Adrenal gland (tissue), 5 donors: ENCODE data around the gene WFS1.

Experiments
- CTCF ChIP-seq, 6 experiments: fragments of 450-650 bp in 4 of 6; fragments of 200-600 bp in 2 of 6; sonication (generic) in 1 of 6; IDR thresholded peaks; 1 replicate in 5 of 6; 2 replicates in 1 of 6; pipeline versions ENCODE4 v1.5.1 to v1.8.0; 2016 to 2021; ENCODE audit warnings: antibody characterized with exemption in 6 of 6, mild to moderate bottlenecking in 2 of 6, moderate library complexity in 1 of 6
- POLR2A ChIP-seq, 2 donors: fragments of 450-650 bp; IDR thresholded peaks; one replicate each; pipeline ENCODE4 v1.6.1; 2017; ENCODE audit warnings: antibody characterized with exemption in 2 of 2, mild to moderate bottlenecking in 2 of 2, moderate library complexity in 1 of 2
- donor health status: DM: no; HTN: no; CAD: no.

GRCh38 chr4:6352031-6352692, 82.5 kb downstream of the WFS1 start:
- TF ChIP-seq CTCF (IDR thresholded peaks at IDR 0.05) (no peak), POLR2A (IDR thresholded peaks at IDR 0.05) (no peak)
